Astrocyte (in vitro differentiated cells and primary cell): ENCODE measurements around the gene PRSS22. TPM values are rescaled to one million over a fixed set of nuclear protein-coding genes. Genes with fewer than 3 reads are reported as not detected.

ENCODE experiments used
- DNase-seq: peaks from one replicate; pipeline ENCODE4 v3.0.0-alpha.2; 2010; ENCODE audit warnings: low read depth
- FAIRE-seq: peaks from 2 replicates; lab custom pipeline; 2011; peaks lifted over from hg19 to GRCh38; lab: Jason Lieb, UNC
- H2AFZ ChIP-seq: 2 replicates; pipeline ENCODE4 v1.6.0; 2012; ENCODE audit warnings: low read depth, low read length, inconsistent platforms
- H3K27ac ChIP-seq: 2 replicates; pipeline ENCODE4 v1.5.1; 2011; ENCODE audit warnings: low read depth, low read length, inconsistent platforms
- H3K27me3 ChIP-seq: 2 replicates; pipeline ENCODE4 v1.6.0; 2011; ENCODE audit warnings: low read length, inconsistent platforms; ENCODE audit not compliant: insufficient read depth
- H3K36me3 ChIP-seq: 2 replicates; pipeline ENCODE4 v1.5.1; 2011; ENCODE audit warnings: low read length, inconsistent platforms; ENCODE audit not compliant: insufficient read depth
- H3K4me1 ChIP-seq: 2 replicates; pipeline ENCODE4 v1.5.1; 2011; ENCODE audit warnings: low read length, inconsistent platforms; ENCODE audit not compliant: insufficient read depth
- H3K4me2 ChIP-seq: 2 replicates; pipeline ENCODE4 v1.6.0; 2012; ENCODE audit warnings: low read length, inconsistent platforms
- H3K4me3 ChIP-seq: 2 replicates; pipeline ENCODE4 v1.5.1; 2011; ENCODE audit warnings: low read depth, mild to moderate bottlenecking, low read length, inconsistent platforms; ENCODE audit not compliant: insufficient read depth
- H3K79me2 ChIP-seq: 2 replicates; pipeline ENCODE4 v1.6.0; 2012; ENCODE audit warnings: mild to moderate bottlenecking, low read length, inconsistent platforms; ENCODE audit not compliant: insufficient read depth
- H3K9ac ChIP-seq: 2 replicates; pipeline ENCODE4 v1.6.0; 2012; ENCODE audit warnings: mild to moderate bottlenecking, low read length, inconsistent platforms
- H3K9me3 ChIP-seq: 2 replicates; pipeline ENCODE4 v1.5.1; 2012; ENCODE audit warnings: low read depth, mild to moderate bottlenecking, low read length, inconsistent platforms; ENCODE audit not compliant: insufficient read depth
- H4K20me1 ChIP-seq: 2 replicates; pipeline ENCODE4 v1.6.0; 2012; ENCODE audit warnings: low read length, inconsistent platforms; ENCODE audit not compliant: insufficient read depth
- H3K27ac Mint-ChIP-seq: one replicate; pipeline ENCODE4 v1.8.0; 2021; ENCODE audit warnings: mild to moderate bottlenecking, mixed read lengths; ENCODE audit not compliant: unreplicated experiment
- H3K27me3 Mint-ChIP-seq: one replicate; pipeline ENCODE4 v1.8.0; 2021; ENCODE audit warnings: low read depth, mixed read lengths; ENCODE audit not compliant: unreplicated experiment
- H3K36me3 Mint-ChIP-seq: one replicate; pipeline ENCODE4 v1.8.0; 2021; ENCODE audit warnings: low read depth, mixed read lengths; ENCODE audit not compliant: unreplicated experiment
- H3K4me1 Mint-ChIP-seq: one replicate; pipeline ENCODE4 v1.8.0; 2021; ENCODE audit warnings: low read depth, mixed read lengths; ENCODE audit not compliant: unreplicated experiment
- H3K4me3 Mint-ChIP-seq: one replicate; pipeline ENCODE4 v1.8.0; 2021; ENCODE audit warnings: mild to moderate bottlenecking, moderate library complexity, mixed read lengths; ENCODE audit not compliant: unreplicated experiment
- H3K9me3 Mint-ChIP-seq: one replicate; pipeline ENCODE4 v1.8.0; 2021; ENCODE audit warnings: mild to moderate bottlenecking, mixed read lengths; ENCODE audit not compliant: unreplicated experiment
- CTCF ChIP-seq: IDR thresholded peaks from 2 replicates; pipeline ENCODE4 v1.5.1; 2011; ENCODE audit warnings: low read depth, mild to moderate bottlenecking, inconsistent platforms, low read length, moderate library complexity; ENCODE audit not compliant: insufficient read depth
- EZH2 ChIP-seq: IDR thresholded peaks from 2 replicates; pipeline ENCODE4 v1.6.1; 2012; ENCODE audit warnings: mild to moderate bottlenecking, low read length, inconsistent platforms; ENCODE audit not compliant: insufficient read depth
- total RNA-seq: library from RNA; stranded (reverse); gene quantifications from 2 replicates; pipeline ENCODE4 v1.2.1, GENCODE V29; 2021

The PRSS22 gene
- total RNA-seq, 1 donor from 2014 or later: 1.5 TPM

GRCh38 chr16:2894231-2894630 lies 36.3 kb upstream of the PRSS22 start:
- Histone ChIP-seq H3K4me3 (no peak overlapping the region), H3K9ac (no peak overlapping the region), H3K27ac (no peak overlapping the region), H3K9me3 (no peaks in the 10 kb centered on the region), H3K79me2 (peaks cover 12% of the 10 kb centered on the region), H3K27me3 (no peaks in the 10 kb centered on the region), H3K4me1 (peaks cover 18% of the 10 kb centered on the region), H3K4me2 (no peak overlapping the region), H3K36me3 (no peaks in the 10 kb centered on the region), H4K20me1 (peaks cover 15% of the 10 kb centered on the region), H2AFZ (no peak overlapping the region)
- H3K27ac Mint-ChIP-seq: no peak overlapping the region
- no peaks in the 10 kb centered on the region for H3K27me3 Mint-ChIP-seq
- no peak overlapping the region for H3K4me3 Mint-ChIP-seq
- no peaks in the 10 kb centered on the region for H3K9me3 Mint-ChIP-seq
- no peak for DNase-seq
- H3K36me3 Mint-ChIP-seq: peaks cover 7% of the 10 kb centered on the region
- H3K4me1 Mint-ChIP-seq: peaks cover 19% of the 10 kb centered on the region
- TF ChIP-seq CTCF (no peak), EZH2 (no peak)
- no peak for FAIRE-seq

GRCh38 chr16:2884041-2884451 lies 26.1 kb upstream of the PRSS22 start:
- TF ChIP-seq CTCF (no peak), EZH2 (no peak)
- no peak for FAIRE-seq
- H4K20me1 ChIP-seq: peaks cover 6% of the 10 kb centered on the region
- peak overlapping the region; percentile 70 for H3K4me3 ChIP-seq
- H3K4me1 Mint-ChIP-seq: no peaks in the 10 kb centered on the region
- peaks cover 5% of the 10 kb centered on the region for H3K9me3 Mint-ChIP-seq
- DNase-seq: no peak
- peak overlapping the region; percentile 97 for H3K4me2 ChIP-seq
- peak overlapping the region; percentile 99 for H2AFZ ChIP-seq
- H3K36me3 Mint-ChIP-seq: peaks cover 3% of the 10 kb centered on the region
- H3K4me3 Mint-ChIP-seq: peak overlapping the region; percentile 91
- H3K27me3 ChIP-seq: no peaks in the 10 kb centered on the region
- no peaks in the 10 kb centered on the region for H3K27me3 Mint-ChIP-seq
- peak overlapping the region; percentile 81 for H3K27ac Mint-ChIP-seq
- H3K79me2 ChIP-seq: peaks cover 47% of the 10 kb centered on the region
- no peaks in the 10 kb centered on the region for H3K36me3 ChIP-seq
- peaks cover 3% of the 10 kb centered on the region for H3K9me3 ChIP-seq
- H3K27ac ChIP-seq: peak overlapping the region; percentile 81
- peaks cover 6% of the 10 kb centered on the region for H3K4me1 ChIP-seq
- peak overlapping the region; percentile 94 for H3K9ac ChIP-seq

GRCh38 chr16:2883458-2883908 lies 25.5 kb upstream of the PRSS22 start:
- Histone ChIP-seq H3K9me3 (peaks cover 3% of the 10 kb centered on the region), H3K79me2 (peaks cover 42% of the 10 kb centered on the region), H3K4me3 (peak overlapping the region; percentile 70), H3K9ac (peak overlapping the region; percentile 94), H3K4me1 (peaks cover 6% of the 10 kb centered on the region), H3K4me2 (peak overlapping the region; percentile 97), H2AFZ (peak overlapping the region; percentile 99), H3K36me3 (no peaks in the 10 kb centered on the region), H3K27me3 (no peaks in the 10 kb centered on the region), H4K20me1 (peaks cover 6% of the 10 kb centered on the region), H3K27ac (peak overlapping the region; percentile 81)
- Mint-ChIP-seq H3K4me1 (no peaks in the 10 kb centered on the region), H3K36me3 (peaks cover 3% of the 10 kb centered on the region), H3K9me3 (peaks cover 5% of the 10 kb centered on the region), H3K4me3 (peak overlapping the region; percentile 91), H3K27me3 (no peaks in the 10 kb centered on the region), H3K27ac (peak overlapping the region; percentile 81)
- DNase-seq (no peak), FAIRE-seq (no peak)
- no peak for TF ChIP-seq CTCF
- TF ChIP-seq EZH2: no peak
